WTC11 (cell line): ENCODE results near the gene DEXI. TPM values are rescaled to one million over a fixed set of nuclear protein-coding genes. Genes with fewer than 3 reads are reported as not detected.

Source experiments
- ATAC-seq: fragments of 200-7000 bp; cut with Tn5 transposase; 2 replicates; pipeline ENCODE4 v1.10.0; 2021; ENCODE audit warnings: mild to moderate bottlenecking, moderate library complexity
- CTCF ChIA-PET: fragments of 300-600 bp; sonication (Branson Sonifier 250); formaldehyde crosslinking; loops from one replicate; lab custom pipeline; 2021; ENCODE audit warnings: antibody characterized with exemption; lab: Charles Lee
- POLR2A ChIA-PET: fragments of 350-600 bp; sonication (Branson Sonifier 250); formaldehyde crosslinking; loops from one replicate; lab custom pipeline; 2021; ENCODE audit warnings: antibody characterized with exemption; lab: Charles Lee
- DNase-seq: peaks from one replicate; pipeline ENCODE4 v3.0.0; 2021; ENCODE audit warnings: low spot score
- H3K27ac Mint-ChIP-seq: 2 replicates; pipeline ENCODE4 v1.8.0; 2021; ENCODE audit warnings: mixed read lengths
- H3K27me3 Mint-ChIP-seq: 2 replicates; pipeline ENCODE4 v1.8.0; 2021; ENCODE audit warnings: low read depth, mild to moderate bottlenecking, moderate library complexity, mixed read lengths
- H3K36me3 Mint-ChIP-seq: 2 replicates; pipeline ENCODE4 v1.8.0; 2021; ENCODE audit warnings: mixed read lengths
- H3K4me1 Mint-ChIP-seq: 2 replicates; pipeline ENCODE4 v1.8.0; 2022; ENCODE audit warnings: mixed read lengths
- H3K4me3 Mint-ChIP-seq: 2 replicates; pipeline ENCODE4 v1.8.0; 2021; ENCODE audit warnings: mild to moderate bottlenecking, moderate library complexity, mixed read lengths
- H3K9me3 Mint-ChIP-seq: 2 replicates; pipeline ENCODE4 v1.8.0; 2021; ENCODE audit warnings: mixed read lengths
- ATF1 ChIP-seq: sonication (generic); formaldehyde crosslinking; IDR thresholded peaks from 2 replicates; pipeline ENCODE4 v1.8.1; 2023; ENCODE audit warnings: mild to moderate bottlenecking, moderate library complexity, missing genetic modification reagents
- CBFB ChIP-seq: sonication (generic); formaldehyde crosslinking; IDR thresholded peaks from 2 replicates; pipeline ENCODE4 v1.8.1; 2022; ENCODE audit warnings: mild to moderate bottlenecking, low read depth, missing genetic modification reagents
- IRF2 ChIP-seq: sonication (generic); formaldehyde crosslinking; IDR thresholded peaks from 2 replicates; pipeline ENCODE4 v1.8.0; 2022; ENCODE audit warnings: low read depth, missing genetic modification reagents, borderline replicate concordance
- JUN ChIP-seq: sonication (generic); formaldehyde crosslinking; IDR thresholded peaks from 2 replicates; pipeline ENCODE4 v1.8.0; 2023; ENCODE audit warnings: mild to moderate bottlenecking, missing genetic modification reagents
- MXD4 ChIP-seq: fragments of 250-450 bp; sonication (Bioruptor Pico); IDR thresholded peaks from 2 replicates; pipeline ENCODE4 v1.8.0; 2021; ENCODE audit warnings: mild to moderate bottlenecking, moderate library complexity, borderline replicate concordance
- NFYB ChIP-seq: sonication (generic); formaldehyde crosslinking; conservative IDR thresholded peaks from 2 replicates; pipeline ENCODE4 v1.8.0; 2022; ENCODE audit warnings: low read depth, missing genetic modification reagents
- NR2C2 ChIP-seq: sonication (generic); formaldehyde crosslinking; IDR thresholded peaks from 2 replicates; pipeline ENCODE4 v1.8.0; 2022; ENCODE audit warnings: mild to moderate bottlenecking, missing genetic modification reagents
- PRRX2 ChIP-seq: fragments of 250-450 bp; sonication (Bioruptor Pico); IDR thresholded peaks from 2 replicates; pipeline ENCODE4 v1.8.0; 2021; ENCODE audit warnings: mild to moderate bottlenecking
- SOX15 ChIP-seq: fragments of 250-450 bp; sonication (Bioruptor Pico); IDR thresholded peaks from 2 replicates; pipeline ENCODE4 v1.9.0; 2021; ENCODE audit warnings: mild to moderate bottlenecking
- TEAD4 ChIP-seq: sonication (generic); formaldehyde crosslinking; IDR thresholded peaks from 2 replicates; pipeline ENCODE4 v1.8.0; 2022; ENCODE audit warnings: mild to moderate bottlenecking, missing genetic modification reagents
- ZNF121 ChIP-seq: sonication (generic); formaldehyde crosslinking; IDR thresholded peaks from 2 replicates; pipeline ENCODE4 v1.8.0; 2023; ENCODE audit warnings: missing genetic modification reagents
- ZNF138 ChIP-seq: sonication (generic); formaldehyde crosslinking; conservative IDR thresholded peaks from 2 replicates; pipeline ENCODE4 v1.8.1; 2022; ENCODE audit warnings: mild to moderate bottlenecking, moderate library complexity, missing genetic modification reagents
- total RNA-seq: library from RNA; stranded (reverse); gene quantifications from 3 replicates; pipeline ENCODE4 v1.2.3, GENCODE V29; 2021
- TF ChIP-seq, protein P1 (sequence below): sonication (generic); formaldehyde crosslinking; IDR thresholded peaks from 2 replicates; pipeline ENCODE4 v1.8.0; 2023; ENCODE audit warnings: mild to moderate bottlenecking, missing genetic modification reagents
- TF ChIP-seq, protein P2 (sequence below): fragments of 250-450 bp; sonication (Bioruptor Pico); IDR thresholded peaks from 2 replicates; pipeline ENCODE4 v1.9.0; 2021; ENCODE audit warnings: mild to moderate bottlenecking
- TF ChIP-seq, protein P3 (sequence below): sonication (generic); formaldehyde crosslinking; IDR thresholded peaks from 2 replicates; pipeline ENCODE4 v1.8.0; 2022; ENCODE audit warnings: missing genetic modification reagents
- TF ChIP-seq, protein P4 (sequence below): sonication (generic); formaldehyde crosslinking; IDR thresholded peaks from 2 replicates; pipeline ENCODE4 v1.8.0; 2023; ENCODE audit warnings: missing genetic modification reagents, mild to moderate bottlenecking, borderline replicate concordance
- TF ChIP-seq, protein P5 (sequence below): sonication (generic); formaldehyde crosslinking; IDR thresholded peaks from 2 replicates; pipeline ENCODE4 v1.8.1; 2023; ENCODE audit warnings: mild to moderate bottlenecking, missing genetic modification reagents, borderline replicate concordance

Gene DEXI
- total RNA-seq, 1 experiment from 2014 or later, result 33.7 TPM

DNA sequence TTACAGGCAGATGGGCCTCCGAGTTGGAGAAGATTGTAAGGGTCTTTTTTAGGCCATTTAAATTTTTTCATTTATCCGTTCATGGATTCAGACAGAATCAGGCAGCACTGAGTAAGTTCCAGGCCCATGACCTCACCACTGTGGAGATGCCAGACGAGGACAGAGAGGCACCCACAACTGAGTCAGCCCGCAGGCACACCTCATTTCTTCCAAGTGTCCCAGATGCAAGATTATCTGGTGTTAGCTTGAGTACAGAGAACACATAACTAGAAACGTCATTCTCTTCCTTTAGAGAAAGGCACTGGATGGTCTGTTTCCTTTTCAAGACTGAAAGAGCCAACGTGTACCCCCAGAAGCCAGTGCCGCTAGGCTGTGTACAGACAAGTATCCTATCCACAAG lies 19.0 kb upstream of the DEXI start (continued):
- TF ChIP-seq, protein P1, sequence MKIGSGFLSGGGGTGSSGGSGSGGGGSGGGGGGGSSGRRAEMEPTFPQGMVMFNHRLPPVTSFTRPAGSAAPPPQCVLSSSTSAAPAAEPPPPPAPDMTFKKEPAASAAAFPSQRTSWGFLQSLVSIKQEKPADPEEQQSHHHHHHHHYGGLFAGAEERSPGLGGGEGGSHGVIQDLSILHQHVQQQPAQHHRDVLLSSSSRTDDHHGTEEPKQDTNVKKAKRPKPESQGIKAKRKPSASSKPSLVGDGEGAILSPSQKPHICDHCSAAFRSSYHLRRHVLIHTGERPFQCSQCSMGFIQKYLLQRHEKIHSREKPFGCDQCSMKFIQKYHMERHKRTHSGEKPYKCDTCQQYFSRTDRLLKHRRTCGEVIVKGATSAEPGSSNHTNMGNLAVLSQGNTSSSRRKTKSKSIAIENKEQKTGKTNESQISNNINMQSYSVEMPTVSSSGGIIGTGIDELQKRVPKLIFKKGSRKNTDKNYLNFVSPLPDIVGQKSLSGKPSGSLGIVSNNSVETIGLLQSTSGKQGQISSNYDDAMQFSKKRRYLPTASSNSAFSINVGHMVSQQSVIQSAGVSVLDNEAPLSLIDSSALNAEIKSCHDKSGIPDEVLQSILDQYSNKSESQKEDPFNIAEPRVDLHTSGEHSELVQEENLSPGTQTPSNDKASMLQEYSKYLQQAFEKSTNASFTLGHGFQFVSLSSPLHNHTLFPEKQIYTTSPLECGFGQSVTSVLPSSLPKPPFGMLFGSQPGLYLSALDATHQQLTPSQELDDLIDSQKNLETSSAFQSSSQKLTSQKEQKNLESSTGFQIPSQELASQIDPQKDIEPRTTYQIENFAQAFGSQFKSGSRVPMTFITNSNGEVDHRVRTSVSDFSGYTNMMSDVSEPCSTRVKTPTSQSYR, result no peak
- TF ChIP-seq SOX15 (CRISPR knock-in tag) (no peak), MXD4 (CRISPR knock-in tag) (no peak), IRF2 (CRISPR knock-in tag) (no peak), NFYB (CRISPR knock-in tag) (no peak), ZNF121 (CRISPR knock-in tag) (no peak), ZNF138 (CRISPR knock-in tag) (no peak)
- TF ChIP-seq, protein P2, sequence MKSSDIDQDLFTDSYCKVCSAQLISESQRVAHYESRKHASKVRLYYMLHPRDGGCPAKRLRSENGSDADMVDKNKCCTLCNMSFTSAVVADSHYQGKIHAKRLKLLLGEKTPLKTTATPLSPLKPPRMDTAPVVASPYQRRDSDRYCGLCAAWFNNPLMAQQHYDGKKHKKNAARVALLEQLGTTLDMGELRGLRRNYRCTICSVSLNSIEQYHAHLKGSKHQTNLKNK, result no peak
- TF ChIP-seq, protein P3, sequence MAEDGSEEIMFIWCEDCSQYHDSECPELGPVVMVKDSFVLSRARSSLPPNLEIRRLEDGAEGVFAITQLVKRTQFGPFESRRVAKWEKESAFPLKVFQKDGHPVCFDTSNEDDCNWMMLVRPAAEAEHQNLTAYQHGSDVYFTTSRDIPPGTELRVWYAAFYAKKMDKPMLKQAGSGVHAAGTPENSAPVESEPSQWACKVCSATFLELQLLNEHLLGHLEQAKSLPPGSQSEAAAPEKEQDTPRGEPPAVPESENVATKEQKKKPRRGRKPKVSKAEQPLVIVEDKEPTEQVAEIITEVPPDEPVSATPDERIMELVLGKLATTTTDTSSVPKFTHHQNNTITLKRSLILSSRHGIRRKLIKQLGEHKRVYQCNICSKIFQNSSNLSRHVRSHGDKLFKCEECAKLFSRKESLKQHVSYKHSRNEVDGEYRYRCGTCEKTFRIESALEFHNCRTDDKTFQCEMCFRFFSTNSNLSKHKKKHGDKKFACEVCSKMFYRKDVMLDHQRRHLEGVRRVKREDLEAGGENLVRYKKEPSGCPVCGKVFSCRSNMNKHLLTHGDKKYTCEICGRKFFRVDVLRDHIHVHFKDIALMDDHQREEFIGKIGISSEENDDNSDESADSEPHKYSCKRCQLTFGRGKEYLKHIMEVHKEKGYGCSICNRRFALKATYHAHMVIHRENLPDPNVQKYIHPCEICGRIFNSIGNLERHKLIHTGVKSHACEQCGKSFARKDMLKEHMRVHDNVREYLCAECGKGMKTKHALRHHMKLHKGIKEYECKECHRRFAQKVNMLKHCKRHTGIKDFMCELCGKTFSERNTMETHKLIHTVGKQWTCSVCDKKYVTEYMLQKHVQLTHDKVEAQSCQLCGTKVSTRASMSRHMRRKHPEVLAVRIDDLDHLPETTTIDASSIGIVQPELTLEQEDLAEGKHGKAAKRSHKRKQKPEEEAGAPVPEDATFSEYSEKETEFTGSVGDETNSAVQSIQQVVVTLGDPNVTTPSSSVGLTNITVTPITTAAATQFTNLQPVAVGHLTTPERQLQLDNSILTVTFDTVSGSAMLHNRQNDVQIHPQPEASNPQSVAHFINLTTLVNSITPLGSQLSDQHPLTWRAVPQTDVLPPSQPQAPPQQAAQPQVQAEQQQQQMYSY (CRISPR knock-in tag), result no peak

DNA sequence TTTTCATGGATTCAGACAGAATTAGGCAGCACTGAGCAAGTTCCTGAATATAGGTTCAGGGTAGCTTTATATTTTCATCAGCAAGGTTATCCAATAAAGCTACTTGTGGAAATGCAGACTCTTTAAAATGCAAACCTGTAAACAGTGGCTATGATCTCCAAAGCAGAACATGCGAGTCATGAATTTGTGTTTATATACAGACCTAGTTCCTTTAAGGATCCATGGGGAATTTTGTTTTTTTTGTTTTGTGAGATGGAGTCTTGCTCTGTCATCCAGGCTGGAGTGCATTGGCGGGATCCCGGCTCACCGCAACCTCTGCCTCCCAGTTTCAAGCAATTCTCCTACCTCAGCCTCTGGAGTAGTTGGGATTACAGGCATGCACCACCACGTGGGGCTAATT lies 16.9 kb upstream of the DEXI start:
- no peaks in the 10 kb centered on the region for H3K9me3 Mint-ChIP-seq
- ChIA-PET POLR2A (interaction anchor here (0.7 kb wide), 1 partner anchor 301 kb away, joined by 3 read pairs; no protein-coding TSS in a partner anchor), CTCF (interaction anchor here (0.6 kb wide), 1 partner anchor 26 kb away, joined by 3 read pairs; no protein-coding TSS in a partner anchor)
- peaks cover 3% of the 10 kb centered on the region for H3K4me1 Mint-ChIP-seq
- H3K4me3 Mint-ChIP-seq, result no peak overlapping the region
- H3K27me3 Mint-ChIP-seq, result no peaks in the 10 kb centered on the region
- ATAC-seq, result no peak
- peaks cover 12% of the 10 kb centered on the region for H3K36me3 Mint-ChIP-seq
- no peak overlapping the region for H3K27ac Mint-ChIP-seq
- DNase-seq, result no peak
- TF ChIP-seq NR2C2 (CRISPR knock-in tag), result no peak
- TF ChIP-seq, protein P4, sequence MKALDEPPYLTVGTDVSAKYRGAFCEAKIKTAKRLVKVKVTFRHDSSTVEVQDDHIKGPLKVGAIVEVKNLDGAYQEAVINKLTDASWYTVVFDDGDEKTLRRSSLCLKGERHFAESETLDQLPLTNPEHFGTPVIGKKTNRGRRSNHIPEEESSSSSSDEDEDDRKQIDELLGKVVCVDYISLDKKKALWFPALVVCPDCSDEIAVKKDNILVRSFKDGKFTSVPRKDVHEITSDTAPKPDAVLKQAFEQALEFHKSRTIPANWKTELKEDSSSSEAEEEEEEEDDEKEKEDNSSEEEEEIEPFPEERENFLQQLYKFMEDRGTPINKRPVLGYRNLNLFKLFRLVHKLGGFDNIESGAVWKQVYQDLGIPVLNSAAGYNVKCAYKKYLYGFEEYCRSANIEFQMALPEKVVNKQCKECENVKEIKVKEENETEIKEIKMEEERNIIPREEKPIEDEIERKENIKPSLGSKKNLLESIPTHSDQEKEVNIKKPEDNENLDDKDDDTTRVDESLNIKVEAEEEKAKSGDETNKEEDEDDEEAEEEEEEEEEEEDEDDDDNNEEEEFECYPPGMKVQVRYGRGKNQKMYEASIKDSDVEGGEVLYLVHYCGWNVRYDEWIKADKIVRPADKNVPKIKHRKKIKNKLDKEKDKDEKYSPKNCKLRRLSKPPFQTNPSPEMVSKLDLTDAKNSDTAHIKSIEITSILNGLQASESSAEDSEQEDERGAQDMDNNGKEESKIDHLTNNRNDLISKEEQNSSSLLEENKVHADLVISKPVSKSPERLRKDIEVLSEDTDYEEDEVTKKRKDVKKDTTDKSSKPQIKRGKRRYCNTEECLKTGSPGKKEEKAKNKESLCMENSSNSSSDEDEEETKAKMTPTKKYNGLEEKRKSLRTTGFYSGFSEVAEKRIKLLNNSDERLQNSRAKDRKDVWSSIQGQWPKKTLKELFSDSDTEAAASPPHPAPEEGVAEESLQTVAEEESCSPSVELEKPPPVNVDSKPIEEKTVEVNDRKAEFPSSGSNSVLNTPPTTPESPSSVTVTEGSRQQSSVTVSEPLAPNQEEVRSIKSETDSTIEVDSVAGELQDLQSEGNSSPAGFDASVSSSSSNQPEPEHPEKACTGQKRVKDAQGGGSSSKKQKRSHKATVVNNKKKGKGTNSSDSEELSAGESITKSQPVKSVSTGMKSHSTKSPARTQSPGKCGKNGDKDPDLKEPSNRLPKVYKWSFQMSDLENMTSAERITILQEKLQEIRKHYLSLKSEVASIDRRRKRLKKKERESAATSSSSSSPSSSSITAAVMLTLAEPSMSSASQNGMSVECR (CRISPR knock-in tag), result no peak
- TF ChIP-seq CBFB (CRISPR knock-in tag), result no peak
- TF ChIP-seq JUN, result no peak
- TF ChIP-seq, protein P1, result no peak
- TF ChIP-seq, protein P5, sequence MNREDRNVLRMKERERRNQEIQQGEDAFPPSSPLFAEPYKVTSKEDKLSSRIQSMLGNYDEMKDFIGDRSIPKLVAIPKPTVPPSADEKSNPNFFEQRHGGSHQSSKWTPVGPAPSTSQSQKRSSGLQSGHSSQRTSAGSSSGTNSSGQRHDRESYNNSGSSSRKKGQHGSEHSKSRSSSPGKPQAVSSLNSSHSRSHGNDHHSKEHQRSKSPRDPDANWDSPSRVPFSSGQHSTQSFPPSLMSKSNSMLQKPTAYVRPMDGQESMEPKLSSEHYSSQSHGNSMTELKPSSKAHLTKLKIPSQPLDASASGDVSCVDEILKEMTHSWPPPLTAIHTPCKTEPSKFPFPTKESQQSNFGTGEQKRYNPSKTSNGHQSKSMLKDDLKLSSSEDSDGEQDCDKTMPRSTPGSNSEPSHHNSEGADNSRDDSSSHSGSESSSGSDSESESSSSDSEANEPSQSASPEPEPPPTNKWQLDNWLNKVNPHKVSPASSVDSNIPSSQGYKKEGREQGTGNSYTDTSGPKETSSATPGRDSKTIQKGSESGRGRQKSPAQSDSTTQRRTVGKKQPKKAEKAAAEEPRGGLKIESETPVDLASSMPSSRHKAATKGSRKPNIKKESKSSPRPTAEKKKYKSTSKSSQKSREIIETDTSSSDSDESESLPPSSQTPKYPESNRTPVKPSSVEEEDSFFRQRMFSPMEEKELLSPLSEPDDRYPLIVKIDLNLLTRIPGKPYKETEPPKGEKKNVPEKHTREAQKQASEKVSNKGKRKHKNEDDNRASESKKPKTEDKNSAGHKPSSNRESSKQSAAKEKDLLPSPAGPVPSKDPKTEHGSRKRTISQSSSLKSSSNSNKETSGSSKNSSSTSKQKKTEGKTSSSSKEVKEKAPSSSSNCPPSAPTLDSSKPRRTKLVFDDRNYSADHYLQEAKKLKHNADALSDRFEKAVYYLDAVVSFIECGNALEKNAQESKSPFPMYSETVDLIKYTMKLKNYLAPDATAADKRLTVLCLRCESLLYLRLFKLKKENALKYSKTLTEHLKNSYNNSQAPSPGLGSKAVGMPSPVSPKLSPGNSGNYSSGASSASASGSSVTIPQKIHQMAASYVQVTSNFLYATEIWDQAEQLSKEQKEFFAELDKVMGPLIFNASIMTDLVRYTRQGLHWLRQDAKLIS (CRISPR knock-in tag), result no peak
- no peak for TF ChIP-seq ATF1 (CRISPR knock-in tag)
- TF ChIP-seq PRRX2 (CRISPR knock-in tag), result no peak
- no peak for TF ChIP-seq TEAD4
